Ascending aorta (tissue), 2 donors: Measurements from ENCODE around the gene ZNF764. TPM values are rescaled to one million over a fixed set of nuclear protein-coding genes. Genes with fewer than 3 reads are reported as not detected.

Source experiments
- DNase-seq, 2 donors: peaks; one replicate each; pipeline ENCODE4 v3.0.0-alpha.2; 2019; ENCODE audit warnings: low spot score in 2 of 2
- H3K27ac ChIP-seq, 2 donors: fragments of 200-600 bp; sonication (generic); one replicate each; pipeline ENCODE4 v1.5.1; 2016 to 2017; ENCODE audit warnings: mild to moderate bottlenecking in 1 of 2
- H3K27me3 ChIP-seq: fragments of 200-600 bp; sonication (generic); one replicate; pipeline ENCODE4 v1.5.1; 2017
- H3K36me3 ChIP-seq, 2 donors: fragments of 200-600 bp; sonication (generic); one replicate each; pipeline ENCODE4 v1.5.1; 2016
- H3K4me1 ChIP-seq, 2 donors: fragments of 200-600 bp; sonication (generic); one replicate each; pipeline ENCODE4 v1.5.1; 2016 to 2017; ENCODE audit warnings: mild to moderate bottlenecking in 1 of 2
- H3K4me3 ChIP-seq, 2 donors: fragments of 200-600 bp; sonication (generic); one replicate each; pipeline ENCODE4 v1.5.1; 2016 to 2017; ENCODE audit warnings: mild to moderate bottlenecking in 1 of 2
- H3K9me3 ChIP-seq, 2 donors: fragments of 200-600 bp; sonication (generic); one replicate each; pipeline ENCODE4 v1.5.1; 2016
- intact Hi-C: fragments of 100-400 bp; cut with DNase I; formaldehyde crosslinking; loops from one replicate; pipeline ENCODE4 v1.15.1; 2023
- total RNA-seq: library from RNA; depleted of rRNA; stranded (reverse); fragments of >200 nt; gene quantifications from one replicate; pipeline ENCODE4 v1.1.0, GENCODE V29; 2016
- TF ChIP-seq, protein P1 (sequence below), 3 experiments: fragments of 200-600 bp in 2 of 3; fragments of 450-650 bp in 1 of 3; sonication (generic) in 2 of 3; IDR thresholded peaks; one replicate each; pipeline ENCODE4 v1.5.1; 2016 to 2019; ENCODE audit warnings: antibody characterized with exemption in 3 of 3, mild to moderate bottlenecking in 1 of 3, moderate library complexity in 1 of 3

The ZNF764 gene
- total RNA-seq, 1 donor from 2014 or later, result 10.9 TPM

DNA sequence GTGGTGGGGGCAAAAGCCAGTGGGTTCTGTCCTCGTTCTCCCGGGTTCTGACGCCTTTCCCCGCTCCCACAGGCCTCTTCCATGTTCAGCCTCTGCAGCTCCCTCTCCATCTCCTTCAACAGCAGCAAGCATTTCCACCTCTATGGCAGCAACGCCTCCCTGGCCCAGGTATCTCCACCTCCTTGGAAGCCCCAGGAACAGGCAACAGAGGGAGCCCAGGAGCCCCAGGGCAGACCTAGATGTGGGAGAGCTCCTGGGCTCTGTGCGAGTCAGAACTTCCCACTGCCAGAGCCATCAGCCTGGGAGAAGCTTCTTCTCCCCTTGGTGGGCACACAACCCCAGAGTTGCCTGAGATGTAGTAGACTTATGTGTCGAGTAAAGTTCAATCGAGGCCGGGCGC is 39.6 kb downstream of the ZNF764 start:
- H3K4me1 ChIP-seq, result no peaks in the 10 kb centered on the region
- intact Hi-C loops, result no loop called here
- TF ChIP-seq, protein P1, sequence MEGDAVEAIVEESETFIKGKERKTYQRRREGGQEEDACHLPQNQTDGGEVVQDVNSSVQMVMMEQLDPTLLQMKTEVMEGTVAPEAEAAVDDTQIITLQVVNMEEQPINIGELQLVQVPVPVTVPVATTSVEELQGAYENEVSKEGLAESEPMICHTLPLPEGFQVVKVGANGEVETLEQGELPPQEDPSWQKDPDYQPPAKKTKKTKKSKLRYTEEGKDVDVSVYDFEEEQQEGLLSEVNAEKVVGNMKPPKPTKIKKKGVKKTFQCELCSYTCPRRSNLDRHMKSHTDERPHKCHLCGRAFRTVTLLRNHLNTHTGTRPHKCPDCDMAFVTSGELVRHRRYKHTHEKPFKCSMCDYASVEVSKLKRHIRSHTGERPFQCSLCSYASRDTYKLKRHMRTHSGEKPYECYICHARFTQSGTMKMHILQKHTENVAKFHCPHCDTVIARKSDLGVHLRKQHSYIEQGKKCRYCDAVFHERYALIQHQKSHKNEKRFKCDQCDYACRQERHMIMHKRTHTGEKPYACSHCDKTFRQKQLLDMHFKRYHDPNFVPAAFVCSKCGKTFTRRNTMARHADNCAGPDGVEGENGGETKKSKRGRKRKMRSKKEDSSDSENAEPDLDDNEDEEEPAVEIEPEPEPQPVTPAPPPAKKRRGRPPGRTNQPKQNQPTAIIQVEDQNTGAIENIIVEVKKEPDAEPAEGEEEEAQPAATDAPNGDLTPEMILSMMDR (IDR thresholded peaks at IDR 0.05), result no peak
- no peak overlapping the region for H3K4me3 ChIP-seq
- H3K36me3 ChIP-seq, result no peaks in the 10 kb centered on the region
- H3K27ac ChIP-seq, result no peak overlapping the region
- H3K9me3 ChIP-seq, result no peaks in the 10 kb centered on the region
- no peak for DNase-seq
- no peaks in the 10 kb centered on the region for H3K27me3 ChIP-seq

DNA sequence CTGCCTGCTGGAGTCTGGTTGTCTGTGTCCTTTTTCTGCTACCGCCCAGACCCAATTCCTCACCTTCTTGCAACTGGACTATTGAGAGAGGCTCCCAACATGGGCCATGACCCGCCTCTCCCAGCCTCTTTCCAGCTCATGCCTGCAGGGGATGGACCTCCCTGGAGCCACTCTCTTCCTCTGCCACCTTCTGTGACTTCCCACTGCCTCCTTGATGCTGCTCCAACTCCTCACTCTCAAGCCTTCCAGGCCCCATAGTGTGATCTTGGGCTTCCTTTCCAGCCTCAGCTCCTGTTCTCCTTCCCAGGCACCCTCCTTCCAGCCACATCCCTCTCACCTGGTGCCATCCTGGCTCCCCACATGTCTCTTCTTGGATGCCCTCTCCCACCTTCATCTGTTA is 42.9 kb downstream of the ZNF764 start:
- H3K27ac ChIP-seq, result no peak overlapping the region
- no peaks in the 10 kb centered on the region for H3K4me1 ChIP-seq
- no peak for DNase-seq
- H3K4me3 ChIP-seq, result no peak overlapping the region
- H3K36me3 ChIP-seq, result no peaks in the 10 kb centered on the region
- TF ChIP-seq, protein P1 (IDR thresholded peaks at IDR 0.05), result no peak
- intact Hi-C loops, result no loop called here
- no peaks in the 10 kb centered on the region for H3K27me3 ChIP-seq
- H3K9me3 ChIP-seq, result no peaks in the 10 kb centered on the region

DNA sequence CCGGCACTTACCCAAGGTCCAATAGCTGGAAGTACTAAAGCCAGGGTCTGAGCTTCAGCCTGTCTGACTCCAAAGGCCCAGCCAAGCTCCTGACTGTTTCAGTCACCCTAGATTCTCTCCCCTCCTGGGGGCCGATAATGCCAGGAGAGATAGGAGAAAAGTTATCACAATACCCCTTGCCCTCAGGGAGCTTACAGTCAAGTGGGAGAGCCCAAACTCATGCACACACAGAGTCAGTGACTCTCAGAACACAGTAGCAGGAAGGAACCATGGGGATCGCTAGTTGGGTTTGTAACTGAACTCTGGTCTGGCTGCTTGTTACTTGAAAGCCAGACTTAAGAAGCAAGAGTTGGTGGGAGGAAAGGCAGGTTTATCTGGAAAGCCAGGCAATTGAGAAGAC is 46.7 kb downstream of the ZNF764 start:
- no peak for DNase-seq
- TF ChIP-seq, protein P1 (IDR thresholded peaks at IDR 0.05), result no peak
- Histone ChIP-seq H3K36me3 (no peaks in the 10 kb centered on the region), H3K27me3 (no peaks in the 10 kb centered on the region), H3K27ac (no peak overlapping the region), H3K9me3 (no peaks in the 10 kb centered on the region), H3K4me1 (no peaks in the 10 kb centered on the region), H3K4me3 (no peak overlapping the region)
- intact Hi-C loops, result no loop called here

DNA sequence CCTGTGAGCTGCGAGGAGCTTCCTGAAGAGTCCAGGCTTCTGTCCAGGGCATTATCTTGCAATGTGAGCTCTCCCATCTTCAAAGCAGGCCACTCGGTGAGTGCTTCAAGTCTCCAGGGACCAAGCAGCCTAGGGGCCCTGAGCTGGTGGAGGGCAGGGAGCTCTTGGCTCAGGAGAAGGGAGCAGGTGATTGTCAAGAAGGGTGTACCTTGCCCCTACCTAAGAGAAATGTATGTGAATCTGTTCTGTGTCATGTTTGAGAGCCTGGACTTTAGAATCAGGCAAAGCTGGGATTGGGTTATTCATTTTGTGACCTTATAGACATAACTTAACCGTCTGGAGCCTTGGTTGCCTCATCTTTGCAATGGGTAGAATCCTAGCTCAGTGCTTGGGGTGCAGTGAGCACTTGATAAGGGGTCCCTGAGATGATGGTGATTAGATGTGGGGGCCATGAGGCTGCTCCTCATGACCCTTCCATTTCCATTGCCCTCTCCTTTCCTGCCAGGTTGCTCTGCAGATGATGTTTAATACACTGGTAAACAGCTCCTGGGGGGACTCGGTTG is 47.7 kb downstream of the ZNF764 start:
- Histone ChIP-seq H3K27ac (no peak overlapping the region), H3K27me3 (no peaks in the 10 kb centered on the region), H3K4me1 (no peaks in the 10 kb centered on the region), H3K36me3 (no peaks in the 10 kb centered on the region), H3K4me3 (no peak overlapping the region), H3K9me3 (no peaks in the 10 kb centered on the region)
- intact Hi-C loops, result no loop called here
- DNase-seq, result no peak
- TF ChIP-seq, protein P1 (IDR thresholded peaks at IDR 0.05), result no peak

DNA sequence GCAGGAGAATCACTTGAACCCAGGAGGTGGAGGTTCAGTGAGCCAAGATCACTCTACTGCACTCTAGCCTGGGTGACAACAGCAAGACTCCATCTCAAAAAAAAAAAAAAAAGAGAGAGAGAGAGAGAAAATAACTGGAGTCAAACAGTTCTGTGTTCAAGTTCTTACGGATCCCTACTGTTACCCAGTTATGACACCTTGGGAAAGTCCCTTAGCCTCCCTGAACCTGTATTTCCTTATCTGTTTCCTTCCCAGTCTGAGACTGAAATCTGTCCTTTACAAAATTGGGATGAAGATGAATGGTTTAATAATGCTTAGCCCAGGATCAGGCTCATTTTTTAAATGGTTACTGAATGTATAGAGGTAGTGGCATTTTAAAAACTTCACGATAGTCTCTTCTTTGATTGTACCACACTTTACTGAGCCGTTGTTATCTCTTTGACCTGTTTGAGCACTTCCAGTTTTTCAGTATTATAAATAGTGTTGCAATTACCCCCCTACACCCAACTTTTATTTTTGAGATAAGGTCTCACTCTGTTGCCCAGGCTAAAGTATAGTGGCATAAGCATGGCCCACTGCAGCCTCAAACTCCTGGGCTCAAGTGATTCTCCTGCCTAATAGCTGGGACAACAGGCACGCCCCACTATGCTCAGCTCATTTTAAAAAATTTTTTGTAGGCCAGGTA is 49.0 kb downstream of the ZNF764 start:
- no peaks in the 10 kb centered on the region for H3K4me1 ChIP-seq
- no peak overlapping the region for H3K4me3 ChIP-seq
- DNase-seq, result no peak
- no peak overlapping the region for H3K27ac ChIP-seq
- intact Hi-C loops, result no loop called here
- TF ChIP-seq, protein P1 (IDR thresholded peaks at IDR 0.05), result no peak
- no peaks in the 10 kb centered on the region for H3K27me3 ChIP-seq
- H3K36me3 ChIP-seq, result no peaks in the 10 kb centered on the region
- no peaks in the 10 kb centered on the region for H3K9me3 ChIP-seq

Other genes starting within 250 kb of the ZNF764 start
- gene CD2BP2, start 203.1 kb downstream of the ZNF764 start, total RNA-seq, result 15.1 TPM
- 20.9 TPM for gene TBC1D10B, start 187.9 kb downstream of the ZNF764 start, total RNA-seq
- gene MYL11, start 183.6 kb downstream of the ZNF764 start, total RNA-seq, result not detected
- gene SEPTIN1, start 175.8 kb downstream of the ZNF764 start, total RNA-seq, result not detected
- gene ZNF48, start 163.0 kb downstream of the ZNF764 start, total RNA-seq, result 25.1 TPM
- gene ZNF771, start 150.8 kb downstream of the ZNF764 start, total RNA-seq, result 49.6 TPM
- 7.2 TPM for gene DCTPP1, start 128.3 kb downstream of the ZNF764 start, total RNA-seq
- gene SEPHS2, start 112.5 kb downstream of the ZNF764 start, total RNA-seq, result 22.8 TPM
- gene ITGAL, start 85.6 kb downstream of the ZNF764 start, total RNA-seq, result 0.11 TPM
- gene ZNF768, start 31.8 kb downstream of the ZNF764 start, total RNA-seq, result 18.9 TPM
- gene ZNF747, start 23.5 kb downstream of the ZNF764 start, total RNA-seq, result 19.6 TPM
- 11.3 TPM for gene ZNF688, start 13.3 kb upstream of the ZNF764 start, total RNA-seq
- 12.1 TPM for gene ZNF785, start 27.3 kb upstream of the ZNF764 start, total RNA-seq
- 7.0 TPM for gene ZNF689, start 52.0 kb upstream of the ZNF764 start, total RNA-seq
- gene PRR14, start 92.6 kb upstream of the ZNF764 start, total RNA-seq, result 124 TPM
- gene FBRS, start 100.1 kb upstream of the ZNF764 start, total RNA-seq, result 26.8 TPM
- gene SRCAP, start 140.8 kb upstream of the ZNF764 start, total RNA-seq, result 24.5 TPM
- 78.8 TPM for gene PHKG2, start 190.1 kb upstream of the ZNF764 start, total RNA-seq
- gene CFAP119, start 203.7 kb upstream of the ZNF764 start, total RNA-seq, result not detected
- 66.3 TPM for gene RNF40, start 203.9 kb upstream of the ZNF764 start, total RNA-seq
- gene ZNF629, start 228.8 kb upstream of the ZNF764 start, total RNA-seq, result 12.3 TPM